Measurements from ENCODE around the gene SLX4. TPM values are rescaled to one million over a fixed set of nuclear protein-coding genes. Genes with fewer than 3 reads are reported as not detected.

SLX4 gene
- total and polyA plus RNA-seq, 4 donors, result 0.50 to 5.0 (median 4.5) TPM

Other genes starting within 250 kb of the SLX4 start
- 10 to 100 TPM; 11.4 to 14.1 TPM for gene ZSCAN32, start 210.6 kb downstream of the SLX4 start, total RNA-seq
- gene ZSCAN32, start 210.6 kb downstream of the SLX4 start, polyA plus RNA-seq, result 1 to 10 TPM; 9.1 to 10.0 TPM
- 10 to 100 TPM in 1 of 2 donors, 1 to 10 TPM in 1; 8.2 to 10.9 TPM for gene ZNF174, start 210.4 kb downstream of the SLX4 start, total RNA-seq
- 1 to 10 TPM; 2.3 to 7.7 TPM for gene ZNF174, start 210.4 kb downstream of the SLX4 start, polyA plus RNA-seq
- 1 to 10 TPM; 2.9 to 3.2 TPM for gene ZNF597, start 168.1 kb downstream of the SLX4 start, total RNA-seq
- gene ZNF597, start 168.1 kb downstream of the SLX4 start, polyA plus RNA-seq, result 1 to 10 TPM in 1 of 2 donors, under 1 TPM in 1; 0.25 to 1.1 TPM
- gene NAA60, start 167.9 kb downstream of the SLX4 start, total RNA-seq, result 10 to 100 TPM; 32.4 to 47.5 TPM
- 10 to 100 TPM; 20.2 to 39.0 TPM for gene NAA60, start 167.9 kb downstream of the SLX4 start, polyA plus RNA-seq
- not detected for gene C16orf90, start 116.1 kb downstream of the SLX4 start, total RNA-seq
- not detected for gene C16orf90, start 116.1 kb downstream of the SLX4 start, polyA plus RNA-seq
- 10 to 100 TPM; 15.3 to 23.7 TPM for gene CLUAP1, start 110.6 kb downstream of the SLX4 start, total RNA-seq
- 10 to 100 TPM; 12.3 to 22.2 TPM for gene CLUAP1, start 110.6 kb downstream of the SLX4 start, polyA plus RNA-seq
- 1 to 10 TPM in 1 of 2 donors, under 1 TPM in 1; 0.97 to 2.3 TPM for gene NLRC3, start 34.2 kb downstream of the SLX4 start, total RNA-seq
- under 1 TPM in 1 of 2 donors, not detected in 1; 0.38 TPM for gene NLRC3, start 34.2 kb downstream of the SLX4 start, polyA plus RNA-seq
- 10 to 100 TPM in 1 of 2 donors, 1 to 10 TPM in 1; 9.1 to 21.8 TPM for gene DNASE1, start 43.1 kb upstream of the SLX4 start, total RNA-seq
- gene DNASE1, start 43.1 kb upstream of the SLX4 start, polyA plus RNA-seq, result 1 to 10 TPM; 5.4 to 9.3 TPM
- gene TRAP1, start 105.9 kb upstream of the SLX4 start, total RNA-seq, result 10 to 100 TPM; 57.7 to 59.5 TPM
- gene TRAP1, start 105.9 kb upstream of the SLX4 start, polyA plus RNA-seq, result 100 to 1,000 TPM in 1 of 2 donors, 10 to 100 TPM in 1; 19.2 to 183 TPM

All from aorta (tissue), 4 donors.